Measurements from ENCODE around the gene CSNK2A2.

CSNK2A2 gene

GRCh38 chr16:58201163-58201562, 3.3 kb upstream of the CSNK2A2 start:
- H3K4me3 ChIP-seq (ENCODE audit: low read depth, low read length) = no peak overlapping the region
- in situ Hi-C loops (cut with HindIII; ENCODE audit: low sequenced_read_pairs) = no loop called here
- TF ChIP-seq CTCF (IDR thresholded peaks at IDR 0.05; ENCODE audit: low read depth, low read length) = no peak
- no peak for DNase-seq (ENCODE audit: low read depth, low spot score)

DNA sequence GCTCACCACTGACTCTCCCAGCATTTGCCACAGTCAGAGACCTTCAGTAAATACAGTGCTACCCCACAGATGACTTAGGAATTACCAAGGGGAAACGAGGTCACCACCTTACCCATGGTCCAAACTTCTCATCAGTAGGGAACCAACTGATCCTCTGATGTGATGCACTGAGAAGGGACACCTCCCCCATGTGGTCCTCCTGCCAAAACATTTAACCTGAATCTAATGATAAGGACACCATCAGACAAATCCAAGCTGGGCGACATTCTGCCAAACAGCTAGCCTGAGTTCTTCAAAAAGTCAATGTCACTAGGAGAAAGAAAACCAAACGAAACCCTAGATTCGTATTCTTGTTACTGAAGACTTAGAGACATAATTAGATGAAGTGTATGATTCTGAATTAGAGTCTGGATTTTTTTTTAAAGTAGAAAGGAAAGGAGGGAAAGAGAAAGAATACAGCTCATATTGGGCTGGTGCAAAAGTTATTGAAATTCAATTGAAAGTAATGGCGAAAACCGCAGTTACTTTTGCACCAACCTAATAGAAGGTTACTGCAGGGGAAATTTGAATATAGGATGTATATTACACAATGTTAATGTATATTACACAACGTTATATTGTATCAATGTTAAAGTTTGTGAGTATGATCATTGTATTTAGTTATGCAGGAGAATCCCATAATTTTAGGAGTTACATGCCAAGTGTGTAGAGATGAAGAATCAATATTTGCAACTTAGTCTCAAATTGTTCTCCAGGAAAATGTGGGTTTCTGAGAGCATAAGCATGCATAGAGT, 2.3 kb upstream of the CSNK2A2 start:
- in situ Hi-C loops (cut with HindIII; ENCODE audit: low sequenced_read_pairs) = no loop called here

DNA sequence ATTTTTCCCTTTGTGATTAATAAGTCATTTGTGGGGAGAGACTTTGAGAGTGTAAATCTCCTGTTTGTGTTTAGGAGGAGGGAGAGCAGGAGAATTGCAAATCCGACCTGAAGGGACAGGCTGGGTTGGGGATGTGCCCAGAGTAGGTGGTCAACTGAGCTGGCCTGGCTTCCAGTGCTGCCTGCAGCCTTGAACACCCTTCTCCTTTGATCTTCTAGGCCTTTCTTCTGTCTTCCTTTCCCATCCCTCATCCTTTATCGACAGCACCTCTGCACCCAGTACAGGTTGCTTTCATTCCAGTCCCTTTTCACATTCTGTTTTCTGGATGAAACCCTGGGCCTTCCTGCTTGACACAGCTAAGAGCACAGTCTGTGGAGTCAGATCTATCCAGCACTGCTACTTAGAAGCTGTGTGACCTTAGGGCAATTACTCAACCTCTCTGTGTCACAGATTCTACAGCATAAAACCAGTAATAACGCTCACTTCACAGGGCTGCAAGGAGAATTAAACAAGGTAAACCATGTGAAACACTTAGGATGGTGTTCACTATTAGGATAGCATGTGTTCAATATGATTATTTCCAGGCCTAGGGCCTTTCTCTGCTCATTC, 1.0 kb upstream of the CSNK2A2 start:
- in situ Hi-C loops (cut with HindIII; ENCODE audit: low sequenced_read_pairs) = no loop called here
- no peak overlapping the region for H3K4me3 ChIP-seq (ENCODE audit: low read depth, low read length)

More for the DNA sequence above, 2.3 kb upstream of the CSNK2A2 start:
- DNase-seq (ENCODE audit: low read depth, low spot score) = no peak
- no peak overlapping the region for H3K4me3 ChIP-seq (ENCODE audit: low read depth, low read length)
- TF ChIP-seq CTCF (IDR thresholded peaks at IDR 0.05; ENCODE audit: low read depth, low read length) = no peak

DNA sequence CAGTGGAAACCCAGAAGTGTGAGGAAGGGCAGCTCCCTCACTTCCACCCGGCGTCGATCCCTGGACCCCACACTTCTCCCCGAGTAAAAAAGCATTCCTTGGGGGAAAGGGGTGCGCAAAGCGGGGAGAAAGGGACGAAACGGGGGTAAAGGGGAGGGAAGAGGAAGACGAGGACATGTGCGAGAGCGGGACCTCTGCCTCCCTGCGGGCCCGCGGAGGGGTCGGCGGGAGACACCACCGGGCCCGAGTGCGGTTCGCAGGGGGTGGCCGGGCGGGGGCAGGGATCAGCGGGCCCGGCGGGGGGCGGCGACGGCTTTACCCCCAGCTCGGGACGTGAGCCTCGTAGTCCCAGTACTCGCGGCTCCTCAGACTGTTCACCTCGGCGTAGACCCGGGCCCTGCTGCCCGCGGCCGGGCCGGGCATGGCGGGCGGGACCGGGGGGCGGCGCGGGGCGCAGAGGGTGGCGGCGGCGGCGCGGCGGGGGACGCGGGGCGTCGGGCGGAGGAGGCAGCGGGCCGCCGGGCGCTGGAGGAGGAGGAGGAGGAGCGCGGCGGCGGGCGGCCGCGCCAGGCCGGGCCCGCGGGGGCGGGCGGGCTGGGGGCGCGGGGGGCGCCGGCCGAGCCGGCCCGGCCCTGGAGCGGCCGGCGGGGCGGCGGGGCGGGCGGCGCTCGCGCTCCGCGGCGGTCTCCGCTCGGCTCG, 443 bp downstream of the CSNK2A2 start:
- DNase-seq (ENCODE audit: low read depth, low spot score) = no peak
- H3K4me3 ChIP-seq (ENCODE audit: low read depth, low read length) = peak overlapping the region; percentile 78
- in situ Hi-C loops (cut with HindIII; ENCODE audit: low sequenced_read_pairs) = no loop called here

More for the DNA sequence above, 1.0 kb upstream of the CSNK2A2 start:
- DNase-seq (ENCODE audit: low read depth, low spot score) = no peak
- no peak for TF ChIP-seq CTCF (IDR thresholded peaks at IDR 0.05; ENCODE audit: low read depth, low read length)

GRCh38 chr16:58196898-58197313, 1.0 kb downstream of the CSNK2A2 start:
- in situ Hi-C loops (cut with HindIII; ENCODE audit: low sequenced_read_pairs) = no loop called here
- DNase-seq (ENCODE audit: low read depth, low spot score) = peak; percentile 9
- TF ChIP-seq CTCF (IDR thresholded peaks at IDR 0.05; ENCODE audit: low read depth, low read length) = no peak
- H3K4me3 ChIP-seq (ENCODE audit: low read depth, low read length) = peak overlapping the region; percentile 78

More for the DNA sequence above, 443 bp downstream of the CSNK2A2 start:
- no peak for TF ChIP-seq CTCF (IDR thresholded peaks at IDR 0.05; ENCODE audit: low read depth, low read length)

GRCh38 chr16:58195771-58196170, 2.1 kb downstream of the CSNK2A2 start:
- in situ Hi-C loops (cut with HindIII; ENCODE audit: low sequenced_read_pairs) = no loop called here

More at GRCh38 chr16:58195771-58196170, 2.1 kb downstream of the CSNK2A2 start:
- no peak for DNase-seq (ENCODE audit: low read depth, low spot score)
- H3K4me3 ChIP-seq (ENCODE audit: low read depth, low read length) = no peak overlapping the region
- no peak for TF ChIP-seq CTCF (IDR thresholded peaks at IDR 0.05; ENCODE audit: low read depth, low read length)
